HG03558 (cell line): ENCODE data around the gene RAD21L1.
"Not testable (repeated sequence)": the region's sequence is repeated elsewhere in the genome, so short reads cannot be mapped to it uniquely, and the experiment has no call there.

Experiments used
- ATAC-seq: cut with Tn5 transposase; IDR thresholded peaks from one replicate; pipeline ENCODE4 v1.9.1; 2021; ENCODE audit warnings: moderate number of reproducible peaks; ENCODE audit not compliant: unreplicated experiment; ENCODE audit errors: extremely low read depth

RAD21L1 gene

GRCh38 chr20:1222750-1223149, 3.1 kb upstream of the RAD21L1 start:
- ATAC-seq, result not testable (repeated sequence)

GRCh38 chr20:1224205-1224890, 1.5 kb upstream of the RAD21L1 start:
- ATAC-seq, result no peak

GRCh38 chr20:1225263-1225782, 521 bp upstream of the RAD21L1 start:
- no peak for ATAC-seq

GRCh38 chr20:1229541-1229940, 3.7 kb downstream of the RAD21L1 start:
- no peak for ATAC-seq

- no peak for ATAC-seq
Observed at GRCh38 chr20:1232286-1233111, 6.7 kb downstream of the RAD21L1 start.

- ATAC-seq, result no peak
Observed at GRCh38 chr20:1240549-1240948, 14.7 kb downstream of the RAD21L1 start.

- ATAC-seq, result no peak
Observed at GRCh38 chr20:1241456-1241855, 15.6 kb downstream of the RAD21L1 start.

GRCh38 chr20:1242099-1242498, 16.3 kb downstream of the RAD21L1 start:
- no peak for ATAC-seq

GRCh38 chr20:1242530-1242929, 16.7 kb downstream of the RAD21L1 start:
- no peak for ATAC-seq

GRCh38 chr20:1245578-1245977, 19.7 kb downstream of the RAD21L1 start:
- ATAC-seq, result no peak

GRCh38 chr20:1247689-1248088, 21.8 kb downstream of the RAD21L1 start:
- ATAC-seq, result no peak

GRCh38 chr20:1250282-1250681, 24.4 kb downstream of the RAD21L1 start:
- not testable (repeated sequence) for ATAC-seq

- ATAC-seq, result no peak
Observed at GRCh38 chr20:1252416-1252815, 26.6 kb downstream of the RAD21L1 start.

GRCh38 chr20:1254254-1254653, 28.4 kb downstream of the RAD21L1 start:
- no peak for ATAC-seq

- ATAC-seq, result no peak
Observed at GRCh38 chr20:1255675-1256074, 29.8 kb downstream of the RAD21L1 start.

GRCh38 chr20:1263853-1264252, 38.0 kb downstream of the RAD21L1 start:
- ATAC-seq, result no peak

GRCh38 chr20:1264727-1265126, 38.9 kb downstream of the RAD21L1 start:
- no peak for ATAC-seq

GRCh38 chr20:1265226-1265915, 39.5 kb downstream of the RAD21L1 start:
- no peak for ATAC-seq

GRCh38 chr20:1265916-1266166, 40.0 kb downstream of the RAD21L1 start:
- ATAC-seq, result no peak

GRCh38 chr20:1266167-1266973, 40.5 kb downstream of the RAD21L1 start, which contains the start of gene SNPH:
TSS of gene SNPH (plus strand) at chr20:1266294. CDS start at chr20:1296240, 29,946 bp downstream.
- no peak for ATAC-seq
